HG03457 (cell line): ENCODE results near the gene PRKCH.
"Not testable (repeated sequence)": the region's sequence is repeated elsewhere in the genome, so short reads cannot be mapped to it uniquely, and the experiment has no call there.

Experiments
- ATAC-seq: cut with Tn5 transposase; IDR thresholded peaks from one replicate; pipeline ENCODE4 v1.9.1; 2021; ENCODE audit warnings: moderate number of reproducible peaks; ENCODE audit not compliant: unreplicated experiment

Gene PRKCH

DNA sequence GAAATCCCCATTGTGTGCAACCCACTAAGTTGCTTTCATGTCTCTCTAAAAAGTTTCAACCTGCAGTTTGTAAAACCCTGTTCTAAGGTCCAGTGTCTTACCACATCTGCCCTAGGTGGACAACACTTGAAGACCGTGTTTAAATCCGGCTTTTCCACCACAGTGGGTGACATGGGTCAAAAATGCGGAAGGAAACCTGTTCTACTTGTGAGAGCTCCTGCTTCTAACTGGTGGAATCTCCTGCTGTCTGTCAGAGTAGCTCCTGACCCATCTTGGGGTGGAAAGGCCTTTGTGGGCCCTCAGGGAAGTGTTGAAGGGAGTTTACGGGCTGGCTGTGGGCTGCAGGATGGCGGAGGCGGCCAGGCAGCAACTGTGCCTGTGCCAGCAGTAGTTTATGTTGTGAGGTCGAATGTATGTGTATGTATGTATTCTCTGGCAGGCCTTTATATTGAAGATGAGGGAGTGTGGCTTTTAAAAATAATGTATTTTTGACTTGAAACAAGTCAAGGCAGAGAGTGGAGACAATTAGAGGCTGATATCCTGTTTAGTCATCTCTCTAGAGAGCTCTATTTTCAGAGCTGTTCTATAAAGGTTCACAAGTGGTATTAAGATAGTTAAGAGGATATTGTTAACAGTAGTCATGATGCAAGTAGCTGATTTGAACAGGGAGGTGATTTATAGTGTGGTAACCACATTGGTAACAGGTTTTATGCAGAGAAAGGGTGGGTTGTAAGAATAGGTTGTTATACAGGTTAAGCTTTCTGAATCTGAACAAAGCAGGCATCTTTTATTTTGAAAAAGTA lies 67.0 kb downstream of the PRKCH start:
- no peak for ATAC-seq

DNA sequence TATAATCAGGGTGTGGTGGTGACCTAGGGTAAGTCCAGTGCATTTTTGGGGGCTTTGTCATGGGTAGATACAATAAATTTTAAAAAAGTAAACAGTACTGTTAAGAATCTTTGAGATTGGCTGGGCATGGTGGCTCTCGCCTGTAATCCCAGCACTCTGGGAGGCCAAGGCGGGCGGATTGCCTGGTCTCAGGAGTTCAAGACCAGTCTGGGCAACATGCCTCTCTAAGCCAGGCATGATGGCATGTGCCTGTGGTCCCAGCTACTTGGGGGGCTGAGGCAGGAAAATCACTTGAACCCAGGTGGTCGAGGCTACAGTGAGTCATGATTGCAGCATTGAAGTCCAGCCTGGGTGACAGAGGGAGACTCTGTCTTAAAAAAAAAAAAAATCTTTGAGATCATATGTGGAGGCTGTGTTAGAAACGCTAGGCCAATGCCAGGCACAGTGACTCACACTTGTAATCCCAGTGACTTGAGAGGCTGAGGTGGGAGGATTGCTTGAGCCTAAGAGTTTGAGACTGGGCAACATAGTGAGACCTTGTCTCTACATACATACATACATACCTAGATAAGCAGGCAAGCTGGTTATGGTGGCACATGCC lies 67.7 kb downstream of the PRKCH start:
- no peak for ATAC-seq

DNA sequence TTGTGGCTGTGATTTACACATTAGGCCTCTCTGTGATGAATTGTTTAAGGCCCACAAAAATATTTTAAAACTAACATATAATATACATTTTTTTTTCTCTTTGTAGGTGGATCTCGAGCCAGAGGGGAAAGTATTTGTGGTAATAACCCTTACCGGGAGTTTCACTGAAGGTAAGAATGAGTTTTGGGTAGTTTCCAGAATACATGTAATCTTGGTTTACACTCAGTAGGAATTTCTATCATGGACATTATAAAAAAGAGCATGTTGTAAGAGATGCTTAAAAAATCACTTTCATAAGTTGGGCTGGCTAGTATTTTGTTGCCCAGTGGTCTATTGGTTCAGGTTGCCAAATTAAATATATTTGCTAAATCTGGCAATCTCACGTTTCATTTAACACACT lies 69.7 kb downstream of the PRKCH start:
- no peak for ATAC-seq

DNA sequence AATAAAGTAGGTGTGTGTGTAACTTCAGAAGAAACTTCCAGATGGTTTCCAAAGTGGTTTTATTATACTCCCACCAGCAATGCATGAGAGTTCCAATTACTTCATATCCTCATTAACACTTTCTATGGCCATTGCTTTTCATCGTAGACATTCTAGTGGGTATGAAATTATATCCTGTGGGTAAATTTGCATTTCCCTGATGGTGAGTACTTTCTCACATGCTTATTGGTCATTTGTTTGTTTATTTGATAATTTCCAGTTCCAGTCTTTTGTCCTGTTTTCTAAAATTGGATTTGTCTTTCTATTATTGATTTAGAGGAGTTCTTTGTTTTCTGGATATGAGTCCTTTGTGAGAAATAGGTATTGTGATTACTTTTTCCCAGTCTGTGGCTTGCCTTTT lies 70.9 kb downstream of the PRKCH start:
- ATAC-seq: no peak

DNA sequence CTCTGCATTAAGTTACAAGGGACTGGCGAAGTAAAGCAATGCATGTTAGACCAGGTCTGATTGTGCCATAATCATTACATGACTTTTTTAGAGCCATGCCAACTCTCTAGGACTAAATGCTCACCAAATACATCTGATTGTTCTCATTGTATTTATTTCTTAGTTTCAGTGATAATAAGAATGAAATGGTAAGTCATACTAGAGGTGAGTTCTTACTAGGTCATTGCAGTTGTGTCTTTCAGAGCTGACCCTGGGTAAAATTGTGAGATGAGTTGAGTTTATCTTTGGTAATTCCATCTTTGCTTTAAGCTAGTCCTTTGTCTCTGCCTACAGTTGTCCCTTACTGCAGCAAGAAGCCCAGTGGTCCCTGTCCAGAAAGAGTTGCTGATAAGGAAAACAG lies 73.2 kb downstream of the PRKCH start:
- no peak for ATAC-seq

DNA sequence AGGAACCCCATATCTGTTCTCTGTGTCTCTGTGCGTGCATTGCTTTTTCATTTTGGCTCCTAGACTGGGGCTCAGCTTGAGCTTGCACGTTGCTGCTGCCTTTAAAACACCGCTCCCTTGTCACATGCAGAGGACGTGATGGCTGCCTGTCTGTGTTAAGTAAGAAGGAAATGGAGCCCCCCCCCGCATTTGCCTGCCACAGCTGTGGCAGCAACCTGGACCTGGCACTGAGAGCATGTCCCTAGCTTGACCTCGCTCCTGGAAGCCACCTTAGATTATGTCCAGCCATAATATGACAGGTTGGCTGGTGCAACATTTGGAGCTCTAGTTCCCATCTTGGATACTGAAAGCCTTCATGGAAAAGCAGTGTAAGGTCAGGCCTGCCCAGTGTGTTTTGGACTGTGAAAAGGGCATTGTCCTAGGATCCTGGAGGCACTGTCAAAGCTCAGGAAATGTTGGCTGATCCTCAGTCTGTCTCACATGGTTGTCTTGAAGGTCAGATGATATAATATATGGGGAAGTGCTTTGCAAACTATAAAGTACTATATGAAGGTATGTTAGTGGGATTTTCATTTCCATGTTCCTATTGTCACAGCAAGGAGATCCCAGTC lies 73.8 kb downstream of the PRKCH start:
- ATAC-seq: no peak

DNA sequence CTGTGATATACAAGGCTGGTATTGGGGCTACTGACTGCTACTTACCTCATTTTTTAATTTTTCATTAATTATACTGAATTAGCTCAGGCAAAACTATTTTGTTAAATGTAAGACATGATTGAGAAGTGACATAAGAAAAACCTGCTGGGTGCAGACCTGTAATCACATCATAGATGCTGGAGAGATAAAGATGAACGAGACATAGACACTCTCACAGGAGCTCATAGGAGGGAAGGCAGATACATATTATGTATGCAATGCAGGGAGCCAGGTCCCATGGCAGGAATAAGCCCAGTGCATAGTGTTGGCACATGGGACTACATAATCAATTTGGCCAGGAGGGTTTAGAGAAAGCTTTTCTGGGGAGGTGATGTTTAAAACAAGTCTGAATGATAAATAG lies 74.9 kb downstream of the PRKCH start:
- no peak for ATAC-seq

DNA sequence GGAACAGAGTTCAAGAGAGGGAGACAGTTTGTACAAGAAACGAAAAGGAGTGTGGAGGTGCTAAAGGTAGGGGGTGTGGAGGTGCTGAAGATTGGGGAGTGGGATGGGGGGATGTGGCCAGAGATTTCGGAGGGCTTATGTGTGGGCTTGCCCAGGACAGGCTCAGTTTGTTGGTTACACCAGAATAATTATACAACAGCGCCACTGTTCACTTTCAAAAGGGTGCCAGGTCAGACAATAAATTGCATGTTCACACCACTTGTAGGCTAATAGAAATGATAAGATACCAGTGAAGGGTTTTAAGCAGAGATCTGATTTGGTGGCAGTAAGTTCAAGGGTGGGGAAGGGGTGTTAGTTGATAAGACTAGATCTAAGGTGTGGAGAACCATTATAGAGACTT lies 75.3 kb downstream of the PRKCH start:
- no peak for ATAC-seq

DNA sequence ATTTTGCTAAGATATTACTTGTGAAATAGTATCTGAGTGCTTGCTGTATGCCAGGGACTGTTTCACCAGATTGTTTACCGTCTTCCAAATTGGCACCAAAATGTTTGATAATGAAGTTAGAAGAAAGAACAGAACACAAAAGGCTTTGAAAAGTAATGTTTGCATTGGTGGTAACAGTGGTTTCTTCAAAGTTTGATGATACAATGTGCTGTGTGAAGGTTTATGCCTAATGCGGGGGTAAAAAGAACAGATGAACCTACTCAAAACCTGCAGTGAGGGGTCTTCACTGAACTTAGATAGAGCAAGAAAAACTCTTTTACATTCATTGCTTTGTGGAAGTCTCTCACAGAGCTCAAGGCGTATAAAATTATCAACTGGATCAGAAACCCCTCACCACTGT lies 76.2 kb downstream of the PRKCH start:
- no peak for ATAC-seq

DNA sequence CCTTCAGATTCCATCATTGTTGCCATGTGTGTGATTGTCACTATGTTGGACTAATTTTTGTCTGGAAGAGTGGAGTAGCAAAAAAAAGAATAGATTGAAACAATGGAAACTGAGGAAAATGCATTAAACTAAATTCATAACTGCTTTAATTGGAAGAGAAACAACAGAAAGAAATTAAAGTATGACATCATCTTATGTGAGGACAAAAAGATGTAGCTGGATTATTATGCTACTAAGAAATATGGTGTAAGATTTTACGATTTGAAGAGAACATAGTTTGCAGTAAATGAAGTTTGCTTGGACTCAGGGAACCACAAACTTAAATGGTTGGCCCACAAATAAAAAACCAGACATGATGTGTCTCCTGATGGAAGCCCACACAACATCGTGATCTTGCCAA lies 76.8 kb downstream of the PRKCH start:
- no peak for ATAC-seq

DNA sequence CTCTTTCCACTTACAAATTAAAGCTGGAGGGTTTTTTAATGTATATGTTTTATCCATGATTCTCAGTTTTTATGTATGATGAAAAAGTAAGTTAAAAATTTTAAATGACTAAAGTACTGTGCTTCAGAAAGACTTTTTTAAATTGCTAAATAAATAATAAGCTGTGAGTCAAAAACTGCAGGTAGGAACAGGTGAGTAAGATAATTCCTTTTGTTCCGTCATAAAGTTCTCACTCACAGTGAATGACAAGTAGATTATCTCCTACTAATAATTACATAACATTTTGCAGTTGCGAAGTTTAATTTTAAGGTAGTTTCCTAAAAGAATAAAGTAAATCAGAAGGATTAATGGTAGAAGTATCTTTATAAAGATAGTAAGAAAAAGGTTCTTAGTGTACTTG lies 78.0 kb downstream of the PRKCH start:
- ATAC-seq: no peak

DNA sequence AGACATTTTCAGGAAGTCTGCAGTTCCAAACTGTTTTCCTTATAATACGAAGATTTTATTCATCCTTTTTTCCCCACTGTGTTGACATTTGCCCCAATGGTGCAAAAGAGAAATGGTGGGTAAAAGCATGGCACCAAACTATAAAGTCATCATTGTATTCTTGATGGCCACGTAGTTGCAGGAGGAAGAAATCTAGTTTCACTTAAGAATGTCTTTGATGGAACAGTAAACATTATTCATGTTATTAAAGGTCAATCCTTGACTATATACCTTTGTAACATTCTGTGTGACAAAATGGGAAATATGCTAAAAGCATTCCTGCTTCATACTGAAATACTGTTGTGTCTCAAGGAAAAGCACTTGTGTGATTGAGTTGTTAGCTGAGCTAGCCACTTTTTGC lies 80.1 kb downstream of the PRKCH start:
- ATAC-seq: no peak

DNA sequence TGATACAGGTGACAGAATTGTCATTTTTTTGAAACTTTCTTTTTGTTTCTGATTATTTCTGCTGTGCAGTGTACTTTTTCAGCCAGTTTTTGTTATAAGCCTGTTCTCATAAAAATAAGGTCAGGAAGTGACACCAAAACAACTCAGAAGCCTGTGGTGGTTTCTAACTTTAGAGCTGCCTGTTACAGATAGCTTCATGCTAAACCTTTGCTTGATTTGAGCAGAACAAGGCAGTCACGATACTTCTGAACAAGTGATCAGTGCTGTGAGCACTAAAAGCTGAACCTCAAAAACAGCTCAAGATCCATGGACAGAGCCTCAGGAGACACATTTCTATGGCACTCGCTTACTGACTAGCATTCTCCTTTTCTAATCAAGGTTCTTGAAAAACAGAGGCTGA lies 82.0 kb downstream of the PRKCH start:
- ATAC-seq: no peak

DNA sequence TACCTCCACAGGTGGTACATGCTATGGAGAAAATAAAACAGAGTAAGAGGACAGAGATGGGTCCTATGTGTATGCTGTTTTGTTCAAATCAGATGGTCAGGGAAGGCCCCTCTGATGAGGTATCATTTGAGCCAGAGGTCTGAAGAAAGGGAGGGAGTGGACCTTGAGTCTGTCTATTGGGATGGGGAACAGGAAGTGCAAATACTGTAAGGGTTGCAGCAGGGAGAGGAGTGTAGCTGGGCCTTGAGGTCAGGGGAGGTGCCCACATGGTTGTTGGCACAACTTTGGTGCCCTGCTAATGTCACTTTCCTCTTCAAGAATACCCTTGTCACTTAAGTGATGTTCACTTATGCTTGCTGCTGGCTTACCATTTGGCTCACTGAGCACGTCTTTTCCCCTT lies 83.3 kb downstream of the PRKCH start:
- ATAC-seq: no peak

DNA sequence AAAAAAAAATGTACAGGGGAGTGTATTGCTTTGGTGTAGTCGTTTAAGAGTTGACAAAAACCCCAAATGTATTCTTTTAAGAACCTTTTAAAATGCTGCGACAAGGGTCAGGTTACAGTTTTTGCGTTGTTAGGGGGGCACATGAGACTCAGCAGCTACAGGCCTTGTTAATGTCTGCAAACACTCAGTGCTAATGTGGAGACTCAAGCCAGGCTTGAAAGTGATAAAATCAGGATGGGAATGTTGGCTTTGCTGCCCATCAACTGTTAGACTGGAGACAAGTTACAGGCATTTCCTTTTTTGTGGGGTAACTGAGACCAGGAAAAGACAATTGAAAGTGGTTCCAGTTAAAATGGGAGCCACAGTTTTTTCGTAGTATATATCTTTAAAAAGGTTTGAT lies 84.8 kb downstream of the PRKCH start:
- no peak for ATAC-seq

DNA sequence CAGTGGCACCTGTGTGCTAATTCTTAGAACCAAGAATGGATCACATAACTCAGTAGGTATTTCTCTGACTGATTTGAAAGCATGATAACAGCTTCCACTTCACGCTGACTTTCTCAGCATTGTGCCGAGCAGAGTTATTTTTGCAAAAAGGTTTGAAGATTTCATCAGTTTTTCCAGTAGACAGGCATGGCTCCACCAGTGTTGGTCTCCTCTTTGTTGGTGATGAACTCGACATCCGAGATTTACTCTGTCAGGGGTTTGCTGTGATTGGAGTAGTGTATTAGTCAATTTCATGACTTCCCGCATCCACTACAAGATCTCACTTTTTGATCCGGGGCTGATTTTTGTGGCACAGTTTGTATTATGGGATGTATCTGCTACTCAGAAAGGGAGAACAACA lies 85.3 kb downstream of the PRKCH start:
- no peak for ATAC-seq

DNA sequence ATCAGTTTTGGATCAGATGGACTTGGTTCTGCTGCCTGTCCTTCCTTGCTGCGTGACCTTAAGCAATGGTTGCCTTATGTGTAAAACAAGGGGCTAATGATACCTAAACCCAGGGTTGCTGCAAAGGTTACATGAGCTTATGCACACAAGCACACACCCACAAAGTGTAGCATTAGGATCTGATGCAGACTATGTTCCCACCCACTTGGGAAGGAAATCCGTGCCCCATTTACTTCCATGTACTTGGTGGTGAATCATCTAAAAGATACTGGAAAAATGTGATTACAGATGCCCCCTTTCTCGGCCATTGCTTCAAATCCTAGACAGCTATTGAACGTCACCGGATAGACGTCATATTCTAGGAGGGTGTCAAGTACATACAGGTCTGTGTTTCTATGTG lies 87.1 kb downstream of the PRKCH start:
- ATAC-seq: no peak

DNA sequence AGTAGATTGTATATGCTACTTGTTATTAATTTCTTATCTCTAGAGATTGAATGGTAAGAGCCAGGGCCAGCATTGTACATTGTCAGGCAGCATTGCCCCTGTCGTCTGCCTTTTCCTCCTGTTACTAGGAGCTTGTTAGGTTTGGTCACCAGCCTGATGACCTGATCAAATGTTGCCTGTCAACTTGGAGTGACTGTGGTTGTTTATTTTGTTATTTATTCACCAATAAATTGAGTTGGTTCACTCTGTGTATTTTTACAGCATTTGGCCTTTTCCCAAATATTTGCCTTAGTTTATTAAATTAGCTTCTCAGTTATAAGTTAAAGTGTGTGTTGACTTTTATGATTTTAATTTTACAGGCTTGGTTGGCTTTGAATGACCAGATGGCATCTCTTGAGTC lies 88.4 kb downstream of the PRKCH start:
- ATAC-seq: no peak

DNA sequence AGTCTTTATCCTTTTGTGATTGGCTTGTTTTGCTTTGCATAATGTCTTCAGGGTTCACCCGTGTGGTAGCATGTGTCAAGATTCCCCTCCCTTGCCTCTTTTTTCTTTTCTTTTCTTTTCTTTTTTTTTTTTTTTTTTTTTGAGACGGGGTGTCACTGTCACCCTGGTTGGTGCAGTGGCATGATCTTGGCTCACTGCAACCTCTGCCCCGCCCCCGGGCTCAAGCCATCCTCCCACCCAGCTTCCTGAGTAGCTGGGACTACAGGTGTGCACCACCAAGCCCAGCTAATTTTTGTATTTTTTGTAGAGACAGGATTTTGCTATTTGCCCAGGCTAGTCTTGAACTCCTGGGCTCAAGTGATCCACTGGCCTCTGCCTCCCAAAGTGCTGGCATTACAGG lies 94.6 kb downstream of the PRKCH start:
- not testable (repeated sequence) for ATAC-seq

DNA sequence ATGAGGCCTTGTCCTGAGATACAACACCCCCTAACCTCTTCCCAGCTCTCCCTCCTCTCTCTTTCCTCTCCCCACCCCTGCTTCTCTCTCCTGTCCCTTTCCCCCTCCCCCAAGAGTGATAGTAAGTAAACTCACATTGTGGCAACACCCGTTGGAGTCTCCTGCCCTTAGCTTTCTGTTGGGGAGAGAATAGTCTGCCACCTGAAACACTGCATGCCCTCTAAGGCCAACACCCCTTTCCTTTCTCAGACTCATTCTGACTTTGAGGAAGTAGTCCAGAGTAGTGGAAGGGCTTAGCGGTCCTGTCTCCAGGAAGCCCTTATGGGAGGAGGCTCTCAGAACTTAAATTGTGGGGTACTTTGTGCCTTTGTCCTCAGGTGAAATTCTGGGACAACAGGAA lies 95.2 kb downstream of the PRKCH start:
- ATAC-seq: no peak

DNA sequence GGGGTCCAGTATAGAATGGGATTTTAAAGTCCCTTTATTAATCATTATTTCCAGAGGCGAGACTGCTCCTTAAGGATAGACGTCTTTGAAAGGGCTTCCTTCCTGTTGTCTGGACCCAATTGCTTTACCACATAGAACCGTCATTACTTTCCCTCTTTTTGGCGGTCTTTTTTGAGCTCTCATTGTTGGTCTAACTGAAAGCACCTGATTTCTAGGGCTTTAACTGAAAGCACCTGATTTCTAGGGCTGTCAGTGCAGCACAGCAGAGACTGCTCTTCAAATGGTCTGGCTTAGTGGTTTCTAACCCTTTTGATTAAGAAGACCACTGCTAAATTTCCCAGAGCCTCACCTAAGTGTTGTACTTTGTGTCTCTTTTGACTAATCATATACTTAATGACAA lies 95.8 kb downstream of the PRKCH start:
- no peak for ATAC-seq

DNA sequence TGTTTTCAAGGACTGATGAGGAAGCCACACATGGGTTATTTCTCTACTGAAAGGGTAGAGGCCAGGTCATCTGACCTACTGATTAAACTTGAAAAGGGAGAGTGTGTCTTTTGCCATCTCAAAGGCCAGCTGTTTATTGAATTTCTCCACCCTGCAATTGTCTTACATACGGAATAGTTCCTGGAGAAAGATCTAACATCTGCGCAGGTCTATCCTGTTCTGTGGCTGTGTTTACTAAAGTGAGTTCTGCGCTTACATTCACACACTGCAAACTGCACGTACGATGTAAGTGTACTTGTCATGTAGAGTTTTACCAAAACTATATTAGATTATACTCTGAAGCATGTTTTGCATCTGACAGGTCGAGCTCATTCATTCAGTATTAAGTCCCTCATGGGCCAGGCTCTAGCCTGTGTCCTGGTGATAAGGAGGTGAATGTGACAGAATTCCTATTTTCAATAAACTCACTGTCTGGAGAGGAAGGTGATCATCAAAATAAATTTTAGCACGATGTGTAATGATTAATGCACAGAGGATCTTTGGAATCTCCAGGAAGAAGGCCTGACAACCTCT lies 96.6 kb downstream of the PRKCH start:
- ATAC-seq: no peak
